GM12878 (cell line): ENCODE results near the gene ZCCHC18. TPM values are rescaled to one million over a fixed set of nuclear protein-coding genes. Genes with fewer than 3 reads are reported as not detected.

Source experiments
- ATF2 ChIP-seq: IDR thresholded peaks from 2 replicates; pipeline ENCODE4 v1.6.1; 2012; ENCODE audit warnings: low read length, inconsistent platforms
- BCL3 ChIP-seq: IDR thresholded peaks from 2 replicates; pipeline ENCODE4 v1.6.1; 2011; ENCODE audit warnings: borderline replicate concordance, low read depth, mild to moderate bottlenecking, moderate library complexity, low read length; ENCODE audit not compliant: insufficient read depth, poor library complexity, severe bottlenecking
- ESRRA ChIP-seq: IDR thresholded peaks from 2 replicates; pipeline ENCODE4 v1.6.1; 2012; ENCODE audit warnings: mild to moderate bottlenecking, low read length, improper control_type of control experiment
- IRF3 ChIP-seq: fragments of 450-650 bp; IDR thresholded peaks from 2 replicates; pipeline ENCODE4 v1.6.1; 2014; ENCODE audit warnings: mild to moderate bottlenecking
- KLF5 ChIP-seq: fragments of 450-650 bp; IDR thresholded peaks from 2 replicates; pipeline ENCODE4 v1.6.1; 2014; ENCODE audit warnings: mild to moderate bottlenecking; ENCODE audit not compliant: partially characterized antibody
- MTA2 ChIP-seq: fragments of 450-650 bp; IDR thresholded peaks from 2 replicates; pipeline ENCODE4 v1.6.1; 2016; ENCODE audit warnings: low read depth, mild to moderate bottlenecking, moderate library complexity
- PML ChIP-seq: IDR thresholded peaks from 2 replicates; pipeline ENCODE4 v1.6.1; 2012; ENCODE audit warnings: low read length, inconsistent platforms
- RB1 ChIP-seq: fragments of 450-650 bp; formaldehyde crosslinking; IDR thresholded peaks from 2 replicates; pipeline ENCODE4 v1.6.1; 2017; ENCODE audit warnings: mild to moderate bottlenecking, borderline replicate concordance
- RELA ChIP-seq: fragments of 450-650 bp; IDR thresholded peaks from 2 replicates; pipeline ENCODE4 v1.8.0; 2014; ENCODE audit warnings: borderline replicate concordance; ENCODE audit not compliant: partially characterized antibody
- SMAD5 ChIP-seq: IDR thresholded peaks from 2 replicates; pipeline ENCODE4 v1.6.1; 2016; ENCODE audit warnings: antibody characterized with exemption, low read depth
- SREBF1 ChIP-seq: IDR thresholded peaks from 2 replicates; pipeline ENCODE4 v1.6.1; 2012; ENCODE audit warnings: mild to moderate bottlenecking, low read length
- SREBF2 ChIP-seq: IDR thresholded peaks from 2 replicates; pipeline ENCODE4 v1.6.1; 2012; ENCODE audit warnings: mild to moderate bottlenecking, low read length
- TCF3 ChIP-seq: IDR thresholded peaks from 2 replicates; pipeline ENCODE4 v1.6.1; 2012; ENCODE audit warnings: low read depth, mild to moderate bottlenecking, low read length, borderline replicate concordance; ENCODE audit not compliant: insufficient read depth
- ZBTB4 ChIP-seq: fragments of 450-650 bp; formaldehyde crosslinking; IDR thresholded peaks from 2 replicates; pipeline ENCODE4 v1.4.0; 2022; ENCODE audit warnings: mild to moderate bottlenecking, moderate library complexity
- ZNF207 ChIP-seq: fragments of 450-650 bp; IDR thresholded peaks from 2 replicates; pipeline ENCODE4 v1.6.1; 2014; ENCODE audit warnings: antibody characterized with exemption, mild to moderate bottlenecking, borderline replicate concordance
- ZNF24 ChIP-seq: fragments of 450-650 bp; IDR thresholded peaks from 2 replicates; pipeline ENCODE4 v1.6.1; 2017; ENCODE audit warnings: antibody characterized with exemption, mild to moderate bottlenecking
- ZNF687 ChIP-seq: fragments of 450-650 bp; IDR thresholded peaks from 2 replicates; pipeline ENCODE4 v1.6.1; 2017; ENCODE audit warnings: mild to moderate bottlenecking, moderate library complexity
- polyA plus RNA-seq, 11 experiments: library from polyadenylated mRNA; depleted of rRNA in 4 of 11; unstranded in 6 of 11; stranded (reverse) in 5 of 11; fragments of >200 nt; fragmentation: Nextera tagmentation in 4 of 11; fragmentation: Illumina TruSeq in 1 of 11; extraction: Ambion mirVana in 4 of 11; extraction: Trizol in 1 of 11; gene quantifications; 1 replicate in 1 of 11; 2 replicates in 10 of 11; pipeline versions ENCODE4 v1.2.1 to v1.2.3, GENCODE V29; 2011 to 2016; ENCODE audit warnings: inconsistent platforms in 2 of 11, missing spikeins in 2 of 11, low read depth in 1 of 11
- total RNA-seq, 4 experiments: library from RNA; depleted of rRNA in 3 of 4; stranded (reverse); fragments of >200 nt in 3 of 4; fragmentation: Illumina TruSeq in 1 of 4; extraction: Trizol in 1 of 4; gene quantifications; 2 replicates each; pipeline versions ENCODE4 v1.2.1 to v1.2.3, GENCODE V29; 2013 to 2021

The ZCCHC18 gene
- total and polyA plus RNA-seq, 10 of the 15 experiments (the other 5 are each of a cell fraction or from before 2014, with no cell fraction given): 1.0 to 4.2 (median 2.3) TPM

GRCh38 chrX:104156630-104157529 is 44.6 kb downstream of the ZCCHC18 start, which contains the start of gene SLC25A53 (continued):
- no peak for TF ChIP-seq ZBTB4 (CRISPR knock-in tag)
- TF ChIP-seq ZNF24: no peak
- TF ChIP-seq MTA2: no peak
- peak; percentile 44 for TF ChIP-seq KLF5
- no peak for TF ChIP-seq ZNF687
- TF ChIP-seq ESRRA: peak; percentile 91; the same call in 1 of the 2 replicates
- peak; percentile 43 for TF ChIP-seq ATF2
- peak; percentile 4; the same call in 1 of the 2 replicates for TF ChIP-seq SREBF1
- no peak for TF ChIP-seq BCL3
- peak; percentile 80 for TF ChIP-seq RELA
- no peak for TF ChIP-seq SMAD5
- TF ChIP-seq SREBF2: no peak
- peak; percentile 83; the same call in 1 of the 2 replicates for TF ChIP-seq PML
- TF ChIP-seq IRF3: no peak
- TF ChIP-seq TCF3: no peak
- TF ChIP-seq RB1: no peak
- TF ChIP-seq ZNF207: 0 out of 2 replicates have a peak, but pooled peaks have one; percentile 22
